GM12872 (cell line): Measurements from ENCODE around the gene SBNO1.

Experiments used
- TF ChIP-seq, protein P1 (sequence below): IDR thresholded peaks from 3 replicates; pipeline ENCODE4 v1.5.1; 2011; ENCODE audit warnings: low read depth, mild to moderate bottlenecking, low read length, moderate library complexity; ENCODE audit not compliant: insufficient read depth

Gene SBNO1

DNA sequence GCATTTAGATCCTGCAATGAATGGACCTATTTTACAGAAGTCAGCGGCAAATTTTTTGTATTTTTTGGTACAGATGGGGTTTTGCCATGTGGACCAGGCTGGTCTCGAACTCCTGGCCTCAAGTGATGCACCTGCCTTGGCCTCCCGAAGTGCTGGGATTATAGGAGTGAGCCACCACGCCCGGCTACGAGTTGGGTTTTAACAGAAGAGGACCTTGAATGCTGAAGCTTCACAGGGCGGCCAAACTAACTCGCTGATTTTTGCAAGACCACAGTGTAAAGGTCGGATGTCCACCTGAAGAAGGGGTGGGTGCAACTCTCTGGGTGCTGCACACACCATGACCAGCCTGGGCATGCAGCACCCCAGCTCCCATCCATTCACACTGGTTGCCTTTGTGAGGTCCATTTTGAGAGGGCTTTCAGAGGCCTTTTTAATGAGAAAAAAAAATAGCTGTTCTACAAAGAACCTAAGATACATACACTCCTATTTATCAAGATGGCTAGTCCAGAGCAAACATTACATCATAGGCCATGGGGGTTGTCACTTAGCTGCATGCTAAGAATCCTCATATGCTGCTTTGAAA lies 71.4 kb downstream of the SBNO1 start:
- TF ChIP-seq, protein P1, sequence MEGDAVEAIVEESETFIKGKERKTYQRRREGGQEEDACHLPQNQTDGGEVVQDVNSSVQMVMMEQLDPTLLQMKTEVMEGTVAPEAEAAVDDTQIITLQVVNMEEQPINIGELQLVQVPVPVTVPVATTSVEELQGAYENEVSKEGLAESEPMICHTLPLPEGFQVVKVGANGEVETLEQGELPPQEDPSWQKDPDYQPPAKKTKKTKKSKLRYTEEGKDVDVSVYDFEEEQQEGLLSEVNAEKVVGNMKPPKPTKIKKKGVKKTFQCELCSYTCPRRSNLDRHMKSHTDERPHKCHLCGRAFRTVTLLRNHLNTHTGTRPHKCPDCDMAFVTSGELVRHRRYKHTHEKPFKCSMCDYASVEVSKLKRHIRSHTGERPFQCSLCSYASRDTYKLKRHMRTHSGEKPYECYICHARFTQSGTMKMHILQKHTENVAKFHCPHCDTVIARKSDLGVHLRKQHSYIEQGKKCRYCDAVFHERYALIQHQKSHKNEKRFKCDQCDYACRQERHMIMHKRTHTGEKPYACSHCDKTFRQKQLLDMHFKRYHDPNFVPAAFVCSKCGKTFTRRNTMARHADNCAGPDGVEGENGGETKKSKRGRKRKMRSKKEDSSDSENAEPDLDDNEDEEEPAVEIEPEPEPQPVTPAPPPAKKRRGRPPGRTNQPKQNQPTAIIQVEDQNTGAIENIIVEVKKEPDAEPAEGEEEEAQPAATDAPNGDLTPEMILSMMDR = no peak

DNA sequence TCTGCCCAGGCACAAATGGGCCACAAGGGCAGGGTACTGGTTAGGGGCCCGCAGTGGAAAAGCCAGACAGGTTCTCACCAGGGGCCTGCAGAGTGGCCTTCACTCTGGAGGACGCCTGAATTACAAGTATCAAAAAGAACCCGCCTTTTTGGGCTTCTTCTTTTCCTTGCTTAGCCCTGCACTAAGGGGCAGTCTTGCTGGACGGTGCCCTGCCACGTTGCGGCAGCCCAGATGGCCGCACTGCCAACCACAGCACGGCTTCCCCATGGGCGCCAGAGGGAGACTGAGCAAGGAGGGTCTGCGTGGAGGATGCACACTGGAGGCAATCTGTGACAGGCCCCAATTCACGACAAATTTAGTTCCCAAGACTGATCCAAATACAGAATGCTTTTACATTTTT lies 74.7 kb downstream of the SBNO1 start:
- TF ChIP-seq, protein P1 = no peak

DNA sequence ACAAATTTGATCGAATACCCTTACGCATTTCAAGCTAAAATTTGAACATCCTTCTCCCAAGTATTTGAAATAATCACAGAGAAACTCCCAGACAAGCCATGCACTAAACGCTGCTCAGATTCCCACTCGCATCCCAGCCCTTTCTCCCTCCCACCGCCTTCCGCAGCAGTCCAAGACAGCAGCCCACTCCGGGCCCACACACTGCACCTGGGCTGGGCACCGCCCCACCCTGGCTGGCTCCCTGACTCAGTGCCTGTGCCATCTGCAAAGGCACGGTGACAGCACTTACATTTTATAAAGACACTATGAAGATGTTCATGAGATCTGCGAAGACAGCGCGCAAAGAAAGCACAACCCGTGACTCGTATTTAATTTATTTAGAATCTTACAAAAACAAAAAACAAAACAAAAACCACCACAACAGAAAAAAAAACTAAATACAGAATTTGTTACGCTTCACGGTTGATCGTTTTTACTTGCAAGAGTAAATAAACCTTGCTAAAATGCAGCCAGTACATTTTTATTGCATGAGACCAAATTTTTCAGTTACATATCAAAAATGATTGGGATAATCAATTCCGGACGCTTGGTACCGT lies 75.8 kb downstream of the SBNO1 start:
- TF ChIP-seq, protein P1 = no peak

DNA sequence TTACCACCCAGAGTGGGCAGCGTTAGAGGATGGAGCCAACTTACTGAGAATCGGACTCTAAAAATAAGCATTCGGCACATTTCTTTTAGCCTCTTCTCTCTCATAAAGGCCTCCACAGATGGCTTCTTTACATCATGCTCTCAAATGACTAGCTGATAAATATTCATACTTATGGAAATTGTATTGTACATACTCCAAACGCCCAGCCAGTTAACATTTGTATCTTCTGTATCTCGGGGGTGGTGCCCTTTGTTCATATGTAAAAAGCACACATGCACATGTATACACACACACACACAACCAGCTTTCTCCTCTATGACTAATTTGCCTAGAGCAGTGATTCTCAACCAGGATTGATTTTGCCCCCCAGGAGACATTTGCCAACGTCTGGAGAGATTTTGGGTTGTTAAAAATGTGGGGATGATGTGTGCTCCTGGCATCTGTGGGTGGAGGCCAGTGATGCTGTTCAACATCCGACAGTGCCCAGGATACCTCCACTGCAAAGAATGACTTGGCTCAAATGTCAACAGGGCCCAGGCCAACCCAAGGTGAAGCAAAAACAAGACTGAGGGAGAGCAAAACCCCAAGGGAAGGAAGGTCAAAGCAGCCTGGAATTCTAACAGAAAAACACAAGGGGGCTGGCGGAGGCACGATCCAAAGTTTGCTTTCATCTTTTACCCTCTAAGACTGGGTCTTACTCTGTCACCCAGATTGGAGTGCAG lies 77.8 kb downstream of the SBNO1 start:
- TF ChIP-seq, protein P1 = no peak

DNA sequence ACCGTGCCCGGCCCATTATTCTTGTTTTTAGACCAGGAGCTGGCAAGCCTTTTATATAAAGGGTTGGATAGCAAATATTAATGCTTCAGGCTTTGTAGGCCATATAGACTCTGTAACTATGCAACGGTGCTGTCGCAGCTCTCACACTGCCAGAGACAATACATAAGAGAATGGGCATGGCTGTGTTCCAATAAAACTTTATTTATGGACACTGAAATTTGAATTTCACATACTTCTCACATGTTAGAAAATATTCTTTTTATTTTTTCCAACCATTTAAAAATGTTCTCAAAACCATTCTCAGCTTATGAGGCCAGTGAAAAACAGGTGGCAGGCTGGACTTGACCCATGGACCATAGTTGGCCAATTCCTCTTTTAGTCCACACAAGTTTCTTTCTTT lies 80.0 kb downstream of the SBNO1 start:
- TF ChIP-seq, protein P1 = no peak

DNA sequence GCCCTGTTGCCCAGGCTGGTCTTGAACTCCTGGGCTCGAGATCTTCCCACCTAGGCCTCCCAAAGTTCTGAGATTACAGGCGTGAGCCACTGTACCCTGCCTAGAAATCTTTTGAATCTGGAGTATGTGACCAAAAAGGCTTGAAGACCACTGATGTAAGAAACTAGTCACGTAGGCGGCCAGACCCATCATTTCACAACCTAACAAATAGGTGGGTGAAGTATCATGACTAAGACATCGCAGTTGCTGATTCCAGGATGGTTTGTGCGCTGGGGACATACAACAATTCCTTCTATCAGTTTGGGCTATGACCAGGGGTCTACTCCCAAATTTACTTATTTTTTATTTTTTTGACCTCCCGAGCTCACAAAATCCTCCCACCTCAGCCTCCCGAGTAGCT lies 81.2 kb downstream of the SBNO1 start:
- TF ChIP-seq, protein P1 = no peak

DNA sequence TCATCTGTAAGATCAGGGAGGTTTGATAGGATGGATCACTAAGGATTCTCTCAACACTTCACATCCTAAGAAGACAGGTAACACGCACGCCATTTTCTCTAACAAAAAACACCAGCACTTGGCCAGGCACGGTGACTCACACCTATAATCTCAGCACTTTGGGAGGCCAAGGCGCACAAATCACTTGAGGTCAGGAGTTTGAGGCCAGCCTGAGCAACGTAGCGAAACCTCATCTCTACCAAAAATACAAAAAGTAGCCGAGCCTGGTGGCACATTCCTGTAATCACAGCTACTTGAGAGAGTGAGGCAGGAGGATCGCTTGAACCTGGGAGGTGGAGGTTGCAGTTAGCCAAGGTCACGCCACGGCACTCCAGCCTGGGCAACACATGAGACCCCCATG lies 82.5 kb downstream of the SBNO1 start:
- TF ChIP-seq, protein P1 = no peak
